GM12878 (cell line): ENCODE results near the gene ELOVL4. TPM values are rescaled to one million over a fixed set of nuclear protein-coding genes. Genes with fewer than 3 reads are reported as not detected.

ENCODE experiments used
- ATAC-seq: fragments of 200-7000 bp; cut with Tn5 transposase; 3 replicates; pipeline ENCODE4 v1.9.1; 2020; ENCODE audit warnings: mild to moderate bottlenecking, moderate library complexity
- BruUV-seq: library from RNA; stranded (reverse); fragments of 400-500 nt; replicated peaks from 2 replicates; lab custom pipeline; 2021; lab: Mats Ljungman, UMichigan
- CTCF ChIA-PET: fragments of 300-600 bp; sonication (Branson Sonifier 250); formaldehyde crosslinking; extraction: SDS; loops from one replicate; lab custom pipeline; 2021; ENCODE audit warnings: inconsistent platforms; lab: Yijun Ruan, JAX
- POLR2A ChIA-PET: fragments of 350-600 bp; formaldehyde crosslinking; extraction: SDS; loops from one replicate; lab custom pipeline; 2021; ENCODE audit warnings: inconsistent platforms; lab: Charles Lee
- RAD21 ChIA-PET: fragments of 300-600 bp; sonication (Branson Sonifier 250); formaldehyde crosslinking; loops from one replicate; lab custom pipeline; 2023; ENCODE audit warnings: antibody characterized with exemption; ENCODE audit not compliant: unreplicated experiment; lab: Charles Lee
- SMC1A ChIA-PET: fragments of 300-600 bp; sonication (Branson Sonifier 250); formaldehyde crosslinking; loops from one replicate; lab custom pipeline; 2023; ENCODE audit not compliant: unreplicated experiment, uncharacterized antibody; lab: Charles Lee
- DNase-seq: peaks from one replicate; pipeline ENCODE4 v3.0.0-alpha.2; 2011; ENCODE audit warnings: low read depth, low spot score
- FAIRE-seq: peaks from 3 replicates; lab custom pipeline; 2011; peaks lifted over from hg19 to GRCh38; lab: Jason Lieb, UNC
- H2AFZ ChIP-seq: 2 replicates; pipeline ENCODE4 v1.6.0; 2011; ENCODE audit warnings: low read depth, low read length, control low read depth; ENCODE audit not compliant: control insufficient read depth
- H3K27ac ChIP-seq: 2 replicates; pipeline ENCODE4 v1.5.1; 2011; ENCODE audit warnings: control low read depth; ENCODE audit not compliant: control insufficient read depth, insufficient read depth
- H3K27me3 ChIP-seq, 2 experiments: replicated peaks in 1 of 2; 2 replicates each; pipeline versions ENCODE4 v1.6.0 to v1.6.1; 2011; ENCODE audit warnings: low read length in 1 of 2; ENCODE audit not compliant: control insufficient read depth in 2 of 2, insufficient read depth in 2 of 2
- H3K36me3 ChIP-seq, 2 experiments: 2 replicates each; pipeline ENCODE4 v1.5.1; 2011; ENCODE audit warnings: low read length in 1 of 2; ENCODE audit not compliant: control insufficient read depth in 2 of 2, insufficient read depth in 2 of 2
- H3K4me1 ChIP-seq: 2 replicates; pipeline ENCODE4 v1.6.1; 2011; ENCODE audit warnings: mild to moderate bottlenecking, low read length, moderate library complexity, mixed read lengths; ENCODE audit not compliant: control insufficient read depth, insufficient read depth
- H3K4me2 ChIP-seq: 2 replicates; pipeline ENCODE4 v1.6.0; 2011; ENCODE audit warnings: control low read depth; ENCODE audit not compliant: control insufficient read depth, insufficient read depth
- H3K4me3 ChIP-seq: fragments of 200-600 bp; sonication (generic); 2 replicates; pipeline ENCODE4 v1.5.1; 2016
- H3K79me2 ChIP-seq: 2 replicates; pipeline ENCODE4 v1.6.0; 2011; ENCODE audit warnings: low read length; ENCODE audit not compliant: control insufficient read depth, insufficient read depth
- H3K9ac ChIP-seq: 2 replicates; pipeline ENCODE4 v1.8.0; 2011; ENCODE audit warnings: low read length, control low read depth, mixed read lengths; ENCODE audit not compliant: control insufficient read depth, insufficient read depth
- H3K9me3 ChIP-seq: replicated peaks from 3 replicates; pipeline ENCODE4 v1.5.1; 2011; ENCODE audit warnings: mild to moderate bottlenecking, low read length; ENCODE audit not compliant: control insufficient read depth, insufficient read depth
- H4K20me1 ChIP-seq: 2 replicates; pipeline ENCODE4 v1.6.0; 2011; ENCODE audit not compliant: control insufficient read depth, insufficient read depth
- CBX5 ChIP-seq: sonication (generic); IDR thresholded peaks from 2 replicates; pipeline ENCODE4 v1.6.1; 2016; ENCODE audit warnings: low read depth, moderate library complexity, mild to moderate bottlenecking, inconsistent platforms
- CEBPB ChIP-seq, 2 experiments: fragments of 150-350 bp in 1 of 2; IDR thresholded peaks; 2 replicates each; pipeline ENCODE4 v1.6.1; 2012 to 2014; ENCODE audit warnings: low read depth in 2 of 2, low read length in 2 of 2, borderline replicate concordance in 1 of 2, inconsistent platforms in 1 of 2
- CHD1 ChIP-seq: IDR thresholded peaks from 2 replicates; pipeline ENCODE4 v1.6.1; 2012; ENCODE audit warnings: low read depth, low read length, improper control_type of control experiment
- RB1 ChIP-seq: fragments of 450-650 bp; formaldehyde crosslinking; IDR thresholded peaks from 2 replicates; pipeline ENCODE4 v1.6.1; 2017; ENCODE audit warnings: mild to moderate bottlenecking, borderline replicate concordance
- SMC3 ChIP-seq: IDR thresholded peaks from 2 replicates; pipeline ENCODE4 v1.6.1; 2011; ENCODE audit warnings: low read length, improper control_type of control experiment, borderline replicate concordance
- SP1 ChIP-seq: IDR thresholded peaks from one replicate; pipeline ENCODE4 v1.6.1; 2011; ENCODE audit warnings: low read depth, low read length
- TARDBP ChIP-seq: IDR thresholded peaks from 2 replicates; pipeline ENCODE4 v1.6.1; 2016; ENCODE audit warnings: borderline replicate concordance
- TCF12 ChIP-seq: IDR thresholded peaks from 2 replicates; pipeline ENCODE4 v1.6.1; 2011; ENCODE audit warnings: low read depth, mild to moderate bottlenecking, low read length
- WRNIP1 ChIP-seq: IDR thresholded peaks from 2 replicates; pipeline ENCODE4 v1.6.1; 2011; ENCODE audit warnings: low read depth, low read length, improper control_type of control experiment, borderline replicate concordance
- ZZZ3 ChIP-seq: IDR thresholded peaks from 2 replicates; pipeline ENCODE4 v1.6.1; 2011; ENCODE audit warnings: low read depth; ENCODE audit not compliant: control insufficient read depth, insufficient read length
- WGBS: methylation state at CpG from one replicate; pipeline ENCODE4 v1.1.6; 2016; ENCODE audit warnings: low lambda C conversion rate; ENCODE audit not compliant: insufficient replicate concordance, insufficient coverage; ENCODE audit errors: missing lambda C conversion rate; 5-methylcytosine and 5-hydroxymethylcytosine counted together
- in situ Hi-C: fragments of 300-500 bp; cut with MboI; formaldehyde crosslinking; loops from 9 replicates; pipeline ENCODE4 v1.14.3; 2018; ENCODE audit warnings: mixed read lengths
- intact Hi-C: fragments of 100-400 bp; cut with micrococcal nuclease; formaldehyde crosslinking; loops from one replicate; pipeline ENCODE4 v1.14.2; 2022; ENCODE audit not compliant: unreplicated experiment
- polyA plus RNA-seq, 11 experiments: library from polyadenylated mRNA; depleted of rRNA in 4 of 11; unstranded in 6 of 11; stranded (reverse) in 5 of 11; fragments of >200 nt; fragmentation: Nextera tagmentation in 4 of 11; fragmentation: Illumina TruSeq in 1 of 11; extraction: Ambion mirVana in 4 of 11; extraction: Trizol in 1 of 11; gene quantifications; 1 replicate in 1 of 11; 2 replicates in 10 of 11; pipeline versions ENCODE4 v1.2.1 to v1.2.3, GENCODE V29; 2011 to 2016; ENCODE audit warnings: inconsistent platforms in 2 of 11, missing spikeins in 2 of 11, low read depth in 1 of 11
- total RNA-seq, 4 experiments: library from RNA; depleted of rRNA in 3 of 4; stranded (reverse); fragments of >200 nt in 3 of 4; fragmentation: Illumina TruSeq in 1 of 4; extraction: Trizol in 1 of 4; gene quantifications; 2 replicates each; pipeline versions ENCODE4 v1.2.1 to v1.2.3, GENCODE V29; 2013 to 2021
- TF ChIP-seq, protein P1 (sequence below): IDR thresholded peaks from 2 replicates; pipeline ENCODE4 v1.6.1; 2012; ENCODE audit warnings: low read depth, low read length, improper control_type of control experiment
- TF ChIP-seq, protein P2 (sequence below): fragments of 450-650 bp; IDR thresholded peaks from 2 replicates; pipeline ENCODE4 v1.6.1; 2018; ENCODE audit warnings: mild to moderate bottlenecking, low read depth, moderate library complexity; ENCODE audit not compliant: partially characterized antibody
- TF ChIP-seq, protein P3 (sequence below): IDR thresholded peaks from 2 replicates; pipeline ENCODE4 v1.6.1; 2012; ENCODE audit warnings: low read depth, low read length, improper control_type of control experiment
- TF ChIP-seq, protein P4 (sequence below): fragments of 150-350 bp; IDR thresholded peaks from 2 replicates; pipeline ENCODE4 v1.6.1; 2014; ENCODE audit warnings: mild to moderate bottlenecking, low read depth, low read length
- TF ChIP-seq, protein P5 (sequence below): IDR thresholded peaks from 2 replicates; pipeline ENCODE4 v1.6.1; 2012; ENCODE audit warnings: low read length, inconsistent platforms
- TF ChIP-seq, protein P6 (sequence below): IDR thresholded peaks from 2 replicates; pipeline ENCODE4 v1.6.1; 2011; ENCODE audit warnings: borderline replicate concordance, low read depth, mild to moderate bottlenecking, moderate library complexity, low read length; ENCODE audit not compliant: insufficient read depth, poor library complexity, severe bottlenecking

The ELOVL4 gene
- total and polyA plus RNA-seq, 10 of the 15 experiments (the other 5 are each of a cell fraction or from before 2014, with no cell fraction given): 0.03 to 0.15 (median 0.08) TPM; not detected in 7

DNA sequence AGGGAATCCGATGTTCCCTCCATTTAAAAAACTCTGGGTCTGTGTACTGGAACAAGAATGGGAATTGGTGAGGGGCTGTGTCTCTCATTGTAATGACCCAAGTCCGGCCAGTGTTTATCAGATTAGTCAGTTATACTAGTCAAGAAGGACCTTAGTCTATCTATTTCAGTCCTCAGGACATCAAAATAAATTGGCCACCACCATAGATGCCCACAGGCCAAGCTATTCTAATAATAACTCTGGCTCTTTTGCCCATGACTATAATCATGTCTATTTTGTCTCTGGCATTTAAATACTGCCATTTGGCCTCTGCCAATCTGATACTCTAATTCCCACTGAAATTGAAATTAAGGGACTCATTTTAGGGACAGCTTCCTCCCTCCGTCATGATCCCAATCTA lies 37.8 kb downstream of the ELOVL4 start:
- 17% methylated on average over 3 of the region's 3 CpGs for WGBS
- Histone ChIP-seq H3K79me2 (no peaks in the 10 kb centered on the region), H3K9ac (no peak overlapping the region), H3K27ac (no peak overlapping the region), H4K20me1 (no peaks in the 10 kb centered on the region), H2AFZ (no peak overlapping the region), H3K27me3 (no peaks in the 10 kb centered on the region), H3K4me3 (no peak overlapping the region), H3K4me1 (no peaks in the 10 kb centered on the region), H3K4me2 (no peak overlapping the region), H3K9me3 (no peaks in the 10 kb centered on the region), H3K36me3 (no peaks in the 10 kb centered on the region)
- no peak for DNase-seq
- FAIRE-seq: no peak
- no peak for ATAC-seq
- no peak for TF ChIP-seq CHD1
- no peak for TF ChIP-seq TCF12
- no peak for TF ChIP-seq CBX5
- TF ChIP-seq WRNIP1: no peak
- TF ChIP-seq, protein P1, sequence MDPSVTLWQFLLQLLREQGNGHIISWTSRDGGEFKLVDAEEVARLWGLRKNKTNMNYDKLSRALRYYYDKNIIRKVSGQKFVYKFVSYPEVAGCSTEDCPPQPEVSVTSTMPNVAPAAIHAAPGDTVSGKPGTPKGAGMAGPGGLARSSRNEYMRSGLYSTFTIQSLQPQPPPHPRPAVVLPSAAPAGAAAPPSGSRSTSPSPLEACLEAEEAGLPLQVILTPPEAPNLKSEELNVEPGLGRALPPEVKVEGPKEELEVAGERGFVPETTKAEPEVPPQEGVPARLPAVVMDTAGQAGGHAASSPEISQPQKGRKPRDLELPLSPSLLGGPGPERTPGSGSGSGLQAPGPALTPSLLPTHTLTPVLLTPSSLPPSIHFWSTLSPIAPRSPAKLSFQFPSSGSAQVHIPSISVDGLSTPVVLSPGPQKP: no peak
- TF ChIP-seq SP1: no peak
- no peak for TF ChIP-seq TARDBP
- TF ChIP-seq, protein P2, sequence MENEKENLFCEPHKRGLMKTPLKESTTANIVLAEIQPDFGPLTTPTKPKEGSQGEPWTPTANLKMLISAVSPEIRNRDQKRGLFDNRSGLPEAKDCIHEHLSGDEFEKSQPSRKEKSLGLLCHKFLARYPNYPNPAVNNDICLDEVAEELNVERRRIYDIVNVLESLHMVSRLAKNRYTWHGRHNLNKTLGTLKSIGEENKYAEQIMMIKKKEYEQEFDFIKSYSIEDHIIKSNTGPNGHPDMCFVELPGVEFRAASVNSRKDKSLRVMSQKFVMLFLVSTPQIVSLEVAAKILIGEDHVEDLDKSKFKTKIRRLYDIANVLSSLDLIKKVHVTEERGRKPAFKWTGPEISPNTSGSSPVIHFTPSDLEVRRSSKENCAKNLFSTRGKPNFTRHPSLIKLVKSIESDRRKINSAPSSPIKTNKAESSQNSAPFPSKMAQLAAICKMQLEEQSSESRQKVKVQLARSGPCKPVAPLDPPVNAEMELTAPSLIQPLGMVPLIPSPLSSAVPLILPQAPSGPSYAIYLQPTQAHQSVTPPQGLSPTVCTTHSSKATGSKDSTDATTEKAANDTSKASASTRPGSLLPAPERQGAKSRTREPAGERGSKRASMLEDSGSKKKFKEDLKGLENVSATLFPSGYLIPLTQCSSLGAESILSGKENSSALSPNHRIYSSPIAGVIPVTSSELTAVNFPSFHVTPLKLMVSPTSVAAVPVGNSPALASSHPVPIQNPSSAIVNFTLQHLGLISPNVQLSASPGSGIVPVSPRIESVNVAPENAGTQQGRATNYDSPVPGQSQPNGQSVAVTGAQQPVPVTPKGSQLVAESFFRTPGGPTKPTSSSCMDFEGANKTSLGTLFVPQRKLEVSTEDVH: no peak
- no peak for TF ChIP-seq ZZZ3
- TF ChIP-seq SMC3: no peak
- TF ChIP-seq, protein P3, sequence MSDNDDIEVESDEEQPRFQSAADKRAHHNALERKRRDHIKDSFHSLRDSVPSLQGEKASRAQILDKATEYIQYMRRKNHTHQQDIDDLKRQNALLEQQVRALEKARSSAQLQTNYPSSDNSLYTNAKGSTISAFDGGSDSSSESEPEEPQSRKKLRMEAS: no peak
- TF ChIP-seq RB1: no peak
- TF ChIP-seq, protein P4, sequence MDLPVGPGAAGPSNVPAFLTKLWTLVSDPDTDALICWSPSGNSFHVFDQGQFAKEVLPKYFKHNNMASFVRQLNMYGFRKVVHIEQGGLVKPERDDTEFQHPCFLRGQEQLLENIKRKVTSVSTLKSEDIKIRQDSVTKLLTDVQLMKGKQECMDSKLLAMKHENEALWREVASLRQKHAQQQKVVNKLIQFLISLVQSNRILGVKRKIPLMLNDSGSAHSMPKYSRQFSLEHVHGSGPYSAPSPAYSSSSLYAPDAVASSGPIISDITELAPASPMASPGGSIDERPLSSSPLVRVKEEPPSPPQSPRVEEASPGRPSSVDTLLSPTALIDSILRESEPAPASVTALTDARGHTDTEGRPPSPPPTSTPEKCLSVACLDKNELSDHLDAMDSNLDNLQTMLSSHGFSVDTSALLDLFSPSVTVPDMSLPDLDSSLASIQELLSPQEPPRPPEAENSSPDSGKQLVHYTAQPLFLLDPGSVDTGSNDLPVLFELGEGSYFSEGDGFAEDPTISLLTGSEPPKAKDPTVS: no peak
- TF ChIP-seq, protein P5, sequence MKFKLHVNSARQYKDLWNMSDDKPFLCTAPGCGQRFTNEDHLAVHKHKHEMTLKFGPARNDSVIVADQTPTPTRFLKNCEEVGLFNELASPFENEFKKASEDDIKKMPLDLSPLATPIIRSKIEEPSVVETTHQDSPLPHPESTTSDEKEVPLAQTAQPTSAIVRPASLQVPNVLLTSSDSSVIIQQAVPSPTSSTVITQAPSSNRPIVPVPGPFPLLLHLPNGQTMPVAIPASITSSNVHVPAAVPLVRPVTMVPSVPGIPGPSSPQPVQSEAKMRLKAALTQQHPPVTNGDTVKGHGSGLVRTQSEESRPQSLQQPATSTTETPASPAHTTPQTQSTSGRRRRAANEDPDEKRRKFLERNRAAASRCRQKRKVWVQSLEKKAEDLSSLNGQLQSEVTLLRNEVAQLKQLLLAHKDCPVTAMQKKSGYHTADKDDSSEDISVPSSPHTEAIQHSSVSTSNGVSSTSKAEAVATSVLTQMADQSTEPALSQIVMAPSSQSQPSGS: no peak
- TF ChIP-seq, protein P6, sequence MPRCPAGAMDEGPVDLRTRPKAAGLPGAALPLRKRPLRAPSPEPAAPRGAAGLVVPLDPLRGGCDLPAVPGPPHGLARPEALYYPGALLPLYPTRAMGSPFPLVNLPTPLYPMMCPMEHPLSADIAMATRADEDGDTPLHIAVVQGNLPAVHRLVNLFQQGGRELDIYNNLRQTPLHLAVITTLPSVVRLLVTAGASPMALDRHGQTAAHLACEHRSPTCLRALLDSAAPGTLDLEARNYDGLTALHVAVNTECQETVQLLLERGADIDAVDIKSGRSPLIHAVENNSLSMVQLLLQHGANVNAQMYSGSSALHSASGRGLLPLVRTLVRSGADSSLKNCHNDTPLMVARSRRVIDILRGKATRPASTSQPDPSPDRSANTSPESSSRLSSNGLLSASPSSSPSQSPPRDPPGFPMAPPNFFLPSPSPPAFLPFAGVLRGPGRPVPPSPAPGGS: no peak
- no peak for TF ChIP-seq CEBPB (IDR thresholded peaks at IDR 0.05; ENCODE audit: borderline replicate concordance in 1 of 2, low read depth in 2 of 2, low read length in 2 of 2)
- no TSS peak for BruUV-seq
- RAD21 ChIA-PET: no interaction called here
- CTCF ChIA-PET: no interaction called here
- in situ Hi-C loops (no loop called here), intact Hi-C loops (no loop called here)
- POLR2A ChIA-PET: no interaction called here
- SMC1A ChIA-PET: no interaction called here
